ENCODE data around the gene PYGB.
A peak's percentile ranks its signal among the peaks of the same experiment; 100 is the strongest.
"Not testable (repeated sequence)": the region's sequence is repeated elsewhere in the genome, so short reads cannot be mapped to it uniquely, and the experiment has no call there.

PYGB gene

GRCh38 chr20:25296094-25297093 is 48.5 kb downstream of the PYGB start:
- peak; percentile 38 for DNase-seq (ENCODE audit: low spot score)

- DNase-seq (ENCODE audit: low spot score), result no peak
These were observed 49.4 kb downstream of the PYGB start for GRCh38 chr20:25297141-25297905.

GRCh38 chr20:25299806-25300205 is 51.9 kb downstream of the PYGB start:
- peak; percentile 53 for DNase-seq (ENCODE audit: low spot score)

- peak; percentile 58 for DNase-seq (ENCODE audit: low spot score)
These were observed 52.7 kb downstream of the PYGB start for GRCh38 chr20:25300496-25301170.

GRCh38 chr20:25301357-25301920 is 53.6 kb downstream of the PYGB start:
- DNase-seq (ENCODE audit: low spot score), result no peak

- DNase-seq (ENCODE audit: low spot score), result no peak
These were observed 54.7 kb downstream of the PYGB start for GRCh38 chr20:25302596-25302995.

GRCh38 chr20:25303292-25304024 is 55.6 kb downstream of the PYGB start:
- DNase-seq (ENCODE audit: low spot score), result no peak

- no peak for DNase-seq (ENCODE audit: low spot score)
These were observed 56.2 kb downstream of the PYGB start for GRCh38 chr20:25304025-25304549.

GRCh38 chr20:25306991-25307903 is 59.4 kb downstream of the PYGB start:
- no peak for DNase-seq (ENCODE audit: low spot score)

- no peak for DNase-seq (ENCODE audit: low spot score)
These were observed 60.2 kb downstream of the PYGB start for GRCh38 chr20:25308083-25308491.

GRCh38 chr20:25308671-25309394 is 60.9 kb downstream of the PYGB start:
- DNase-seq (ENCODE audit: low spot score), result peak; percentile 72

- peak; percentile 85 for DNase-seq (ENCODE audit: low spot score)
These were observed 61.7 kb downstream of the PYGB start for GRCh38 chr20:25309395-25310267.

- DNase-seq (ENCODE audit: low spot score), result peak; percentile 92
These were observed 62.5 kb downstream of the PYGB start for GRCh38 chr20:25310268-25310920.

GRCh38 chr20:25310921-25311728 is 63.2 kb downstream of the PYGB start:
- DNase-seq (ENCODE audit: low spot score), result peak; percentile 84

- not testable (repeated sequence) for DNase-seq (ENCODE audit: low spot score)
These were observed 64.8 kb downstream of the PYGB start for GRCh38 chr20:25312716-25313115.

GRCh38 chr20:25313593-25313992 is 65.7 kb downstream of the PYGB start:
- no peak for DNase-seq (ENCODE audit: low spot score)

Data from hepatic stellate cell (primary cell).